Measurements from ENCODE around the gene NUDT17.
A peak's percentile ranks its signal among the peaks of the same experiment; 100 is the strongest.

NUDT17 gene

GRCh38 chr1:145849356-145850160, 4.1 kb downstream of the NUDT17 start:
- no peak for DNase-seq

GRCh38 chr1:145855426-145855948, 10.1 kb downstream of the NUDT17 start:
- DNase-seq: no peak

GRCh38 chr1:145857170-145857569, 11.7 kb downstream of the NUDT17 start:
- DNase-seq: no peak

GRCh38 chr1:145858238-145858900, 12.9 kb downstream of the NUDT17 start:
- DNase-seq: peak; percentile 81

- DNase-seq: peak; percentile 87
Observed at GRCh38 chr1:145858901-145859490, 13.6 kb downstream of the NUDT17 start, which contains the start of gene PIAS3. Gene PIAS3, minus strand, starts transcription at chr1:145859081. Its CDS starts 91 bp downstream, at chr1:145858990.

GRCh38 chr1:145859491-145860023, 14.1 kb downstream of the NUDT17 start:
- peak; percentile 83 for DNase-seq

- DNase-seq: no peak
Observed at GRCh38 chr1:145863282-145864018, 18.0 kb downstream of the NUDT17 start.

- DNase-seq: no peak
Observed at GRCh38 chr1:145868232-145868631, 22.8 kb downstream of the NUDT17 start.

GRCh38 chr1:145871994-145872924, 26.8 kb downstream of the NUDT17 start:
- DNase-seq: peak; percentile 61

GRCh38 chr1:145874646-145875045, 29.2 kb downstream of the NUDT17 start:
- no peak for DNase-seq

GRCh38 chr1:145877923-145878486, 32.6 kb downstream of the NUDT17 start:
- no peak for DNase-seq

GRCh38 chr1:145878724-145879123, 33.3 kb downstream of the NUDT17 start:
- DNase-seq: no peak

- no peak for DNase-seq
Observed at GRCh38 chr1:145879775-145880174, 34.3 kb downstream of the NUDT17 start.

GRCh38 chr1:145884675-145885074, 39.2 kb downstream of the NUDT17 start:
- DNase-seq: no peak

- peak; percentile 93 for DNase-seq
Observed at GRCh38 chr1:145885738-145886287, 40.4 kb downstream of the NUDT17 start, which contains the start of gene ANKRD35. Gene ANKRD35, minus strand, starts transcription at chr1:145885866. Its CDS starts 108 bp downstream, at chr1:145885758.

- DNase-seq: no peak
Observed at GRCh38 chr1:145886390-145886789, 41.0 kb downstream of the NUDT17 start.

GRCh38 chr1:145886816-145887215, 41.4 kb downstream of the NUDT17 start:
- no peak for DNase-seq

- DNase-seq: no peak
Observed at GRCh38 chr1:145887631-145888030, 42.2 kb downstream of the NUDT17 start.

GRCh38 chr1:145889722-145890121, 44.3 kb downstream of the NUDT17 start:
- no peak for DNase-seq

- no peak for DNase-seq
Observed at GRCh38 chr1:145891143-145891542, 45.7 kb downstream of the NUDT17 start.
